CD4-positive, alpha-beta T cell treated with Interleukin-6 for 4 hours (primary cell): Measurements from ENCODE around the gene PRPH.

Experiments used
- DNase-seq: peaks from one replicate; pipeline ENCODE4 v3.0.0-alpha.2; 2020; ENCODE audit warnings: mixed read lengths

Gene PRPH

DNA sequence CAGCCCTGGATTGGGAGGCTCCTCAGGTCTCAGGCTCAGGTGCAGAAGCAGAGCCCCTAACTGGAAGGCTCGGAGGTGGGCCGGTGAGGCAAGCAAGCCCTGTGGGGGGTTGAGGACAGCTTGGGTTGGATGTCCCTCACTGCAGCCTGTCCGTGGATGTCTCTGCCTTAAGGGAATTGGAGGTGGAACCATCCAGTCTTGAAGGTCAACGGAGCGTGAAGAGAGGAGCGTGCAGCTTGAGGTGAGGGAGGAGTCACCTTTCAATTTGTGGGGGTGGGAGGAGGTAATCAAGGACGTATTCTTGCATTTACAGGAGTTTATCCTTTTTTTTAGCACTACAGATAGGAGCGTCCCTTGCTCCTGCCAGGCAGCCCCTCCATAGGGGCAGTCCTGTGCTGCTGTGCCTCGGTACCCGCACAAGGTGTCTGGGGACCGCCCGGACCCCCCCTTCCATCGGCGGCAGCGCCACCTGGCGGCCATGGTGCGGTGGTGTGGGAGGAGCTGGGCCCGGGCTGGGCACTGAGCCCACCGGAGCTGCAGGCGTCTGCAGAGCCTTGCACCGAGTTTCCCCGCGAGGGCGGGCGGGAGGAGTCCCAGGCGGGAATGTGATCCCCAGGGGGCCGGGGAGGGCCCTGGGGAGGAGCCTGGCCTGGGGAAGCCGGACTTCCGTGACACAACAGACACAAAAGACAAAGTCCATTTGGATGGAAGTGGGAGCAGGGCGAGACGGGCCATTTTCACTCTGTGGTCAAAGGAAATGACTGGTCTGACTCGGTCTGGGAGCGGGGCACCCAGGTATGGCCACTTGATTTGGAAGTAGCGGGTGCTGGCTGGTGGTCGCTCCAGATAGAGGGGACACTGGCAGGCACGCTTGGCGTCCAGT, 52.6 kb downstream of the PRPH start:
- peak; percentile 82 for DNase-seq
